ENCODE measurements around the gene PCDH1.
"Not testable (repeated sequence)": the region's sequence is repeated elsewhere in the genome, so short reads cannot be mapped to it uniquely, and the experiment has no call there.

Gene PCDH1

DNA sequence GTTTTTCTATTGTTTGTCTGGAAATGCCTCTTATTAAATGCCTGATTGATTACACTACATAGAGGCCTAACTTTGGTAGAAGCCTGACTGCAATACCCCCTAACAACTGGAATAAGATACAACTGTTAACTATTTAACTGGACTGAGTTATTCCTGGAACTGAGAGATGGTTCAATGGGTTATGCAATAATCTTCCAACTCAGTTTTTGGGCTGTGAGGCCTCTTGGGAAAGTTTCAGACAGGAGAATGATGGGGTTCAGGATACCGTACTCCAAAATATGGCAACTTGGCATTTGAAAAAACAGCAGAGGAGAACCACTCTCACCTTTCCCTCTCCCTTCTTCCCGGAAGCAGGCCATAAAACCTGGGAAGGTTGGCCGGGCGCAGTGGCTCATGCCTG lies 19.2 kb upstream of the PCDH1 start:
- no peak for DNase-seq

DNA sequence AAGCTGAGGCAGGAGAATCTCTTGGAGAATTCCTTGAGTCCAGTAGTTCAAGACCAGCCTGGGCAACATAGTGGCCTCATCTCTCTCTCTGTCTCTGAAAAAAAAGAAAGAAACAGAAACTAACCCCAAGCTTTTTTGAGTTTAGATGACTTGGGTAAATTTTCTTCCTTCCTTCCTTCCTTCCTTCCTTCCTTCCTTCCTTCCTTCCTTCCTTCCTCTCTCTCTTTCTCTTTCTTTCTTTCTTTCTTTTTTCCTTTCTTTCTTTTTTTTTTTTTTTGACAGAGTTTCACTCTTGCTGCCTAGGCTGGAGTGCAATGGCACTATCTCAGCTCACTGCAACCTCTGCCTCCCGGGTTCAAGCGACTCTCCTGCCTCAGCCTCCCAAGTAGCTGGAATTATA lies 12.2 kb upstream of the PCDH1 start:
- DNase-seq: not testable (repeated sequence)

DNA sequence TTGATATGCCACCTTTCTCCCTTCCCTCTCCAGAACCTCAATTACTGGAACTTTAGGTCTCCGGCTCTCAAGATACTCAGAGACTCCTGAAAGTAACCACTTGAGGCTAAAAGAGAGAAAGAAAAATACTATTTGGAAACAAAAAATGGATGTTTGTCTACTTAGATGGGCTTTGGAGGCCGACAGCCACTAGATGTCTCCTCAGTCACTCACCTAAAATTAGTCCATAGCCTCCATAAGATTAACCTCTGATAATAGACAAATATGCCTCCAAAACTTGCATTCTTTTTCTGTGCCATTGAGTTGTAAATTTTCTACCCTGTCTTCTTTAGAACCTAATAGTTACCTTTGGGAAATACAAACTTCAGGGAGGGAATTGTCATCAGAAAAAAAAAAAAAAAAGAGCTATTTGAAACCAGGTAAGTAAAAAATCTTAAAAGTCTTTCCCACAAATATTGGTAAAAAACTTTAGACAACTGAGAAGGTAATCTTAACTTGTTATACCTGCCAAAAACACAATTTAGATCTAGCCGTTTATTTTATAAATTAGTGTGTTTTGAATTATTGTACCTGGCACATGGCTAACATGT lies 11.2 kb upstream of the PCDH1 start:
- DNase-seq: no peak

DNA sequence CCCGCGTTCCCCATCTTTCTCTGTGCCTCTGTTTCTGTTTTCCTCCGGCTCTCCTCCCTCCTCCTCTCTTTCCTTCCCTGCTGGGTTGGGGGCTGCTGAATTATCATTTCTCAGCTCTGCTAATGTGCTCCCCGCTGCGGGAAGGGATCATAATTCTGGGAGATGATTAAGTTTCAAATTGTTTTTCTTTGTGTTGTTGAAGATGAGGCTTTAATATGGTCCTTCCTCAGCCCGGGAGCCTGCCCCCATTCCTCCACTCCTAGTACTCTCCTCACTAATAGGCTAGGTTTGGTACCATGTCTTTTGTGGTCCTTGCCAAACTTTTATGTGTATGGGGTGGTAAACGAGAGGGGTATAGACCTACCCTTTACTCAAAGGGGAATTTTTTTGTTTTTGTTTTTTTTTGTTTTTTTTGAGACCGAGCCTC lies 5.7 kb upstream of the PCDH1 start:
- DNase-seq: no peak

GRCh38 chr5:141883184-141883891 lies 5.1 kb upstream of the PCDH1 start:
- no peak for DNase-seq

- DNase-seq: no peak
Measured at GRCh38 chr5:141882594-141883183, 4.5 kb upstream of the PCDH1 start.

GRCh38 chr5:141881886-141882285 lies 3.7 kb upstream of the PCDH1 start:
- DNase-seq: no peak

DNA sequence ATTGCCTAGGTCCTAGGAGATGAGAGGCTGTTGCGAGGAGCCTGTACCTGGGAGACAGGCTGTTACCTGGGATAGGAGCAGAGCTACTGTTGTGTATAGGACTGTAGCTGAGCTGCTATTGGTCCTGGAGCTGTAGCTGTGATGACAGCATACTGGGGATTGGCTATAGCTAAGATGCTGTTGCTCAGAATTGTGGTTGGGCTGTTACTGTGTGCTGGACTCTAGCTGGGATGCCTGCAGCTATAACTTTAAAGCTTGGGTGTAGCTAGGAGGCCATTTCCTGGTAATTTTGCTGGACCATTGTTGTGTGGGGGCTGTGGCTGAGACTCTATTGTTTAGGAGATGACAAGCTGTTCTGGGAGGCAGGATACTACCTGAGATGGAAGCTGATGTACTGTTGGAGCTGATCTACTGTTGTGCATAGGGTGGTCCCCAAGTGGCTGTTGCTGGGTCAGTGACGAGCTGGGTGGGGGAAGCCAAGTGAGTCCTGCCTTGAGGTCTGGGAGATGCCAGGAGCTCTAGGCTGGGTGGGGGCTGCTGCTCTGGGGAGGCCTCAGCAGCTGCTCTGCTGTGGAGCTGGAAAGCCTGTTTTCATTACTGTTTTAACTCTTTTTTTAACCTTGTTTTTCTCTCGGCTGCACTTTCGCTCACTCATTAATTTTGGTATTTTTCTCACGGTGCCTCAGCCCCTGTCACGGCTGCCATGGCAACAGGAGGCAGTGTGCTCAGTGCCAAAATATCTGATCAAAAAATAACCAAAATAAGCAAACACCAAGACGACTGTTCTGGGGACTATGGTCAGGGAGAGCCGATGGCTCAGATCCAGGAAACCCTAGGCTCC lies 3.0 kb upstream of the PCDH1 start:
- no peak for DNase-seq

DNA sequence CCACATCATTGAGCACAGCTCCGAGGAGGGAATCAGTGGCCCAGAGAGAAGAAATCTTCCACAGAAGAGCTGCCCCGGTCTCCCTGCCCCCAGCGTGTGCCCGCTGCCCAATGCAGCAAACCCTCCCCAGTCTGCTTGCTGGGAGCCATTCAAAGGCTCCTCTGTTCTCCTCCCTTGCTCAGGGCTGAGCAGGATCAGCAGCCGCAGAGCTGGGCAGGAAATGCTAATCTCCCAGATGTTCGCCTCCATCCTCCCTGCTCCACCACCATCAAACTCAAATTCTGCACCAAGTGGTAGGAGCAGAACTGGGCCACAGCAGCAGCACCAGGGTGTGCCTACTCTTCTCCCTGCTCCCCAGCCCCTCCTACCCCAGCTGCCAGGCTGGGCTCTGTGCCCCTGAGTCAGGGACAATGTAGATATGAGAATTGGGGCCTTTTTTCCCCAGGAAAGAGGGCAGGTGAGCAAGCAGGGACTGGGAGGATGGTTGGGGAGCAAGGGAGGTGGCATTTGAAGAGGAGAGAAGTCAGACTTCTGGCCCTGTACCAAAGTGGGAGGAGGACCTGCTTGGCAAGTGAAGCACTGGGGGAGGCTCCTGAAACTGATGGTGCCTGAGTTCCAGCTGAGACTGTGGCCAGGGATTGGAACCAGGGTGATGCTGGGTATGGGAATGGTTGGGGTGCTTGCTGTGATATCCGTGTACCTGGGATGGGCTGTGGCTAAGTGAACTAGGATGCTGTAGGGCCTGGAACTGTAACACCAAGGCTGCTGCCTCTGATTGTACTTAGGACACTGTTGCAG lies 1.9 kb upstream of the PCDH1 start:
- no peak for DNase-seq

GRCh38 chr5:141879426-141879759 lies 1.2 kb upstream of the PCDH1 start:
- DNase-seq: no peak

- DNase-seq: peak; percentile 69
Measured at GRCh38 chr5:141878711-141879425, 658 bp upstream of the PCDH1 start.

- DNase-seq: no peak
Measured at GRCh38 chr5:141877356-141878185, 639 bp downstream of the PCDH1 start.

DNA sequence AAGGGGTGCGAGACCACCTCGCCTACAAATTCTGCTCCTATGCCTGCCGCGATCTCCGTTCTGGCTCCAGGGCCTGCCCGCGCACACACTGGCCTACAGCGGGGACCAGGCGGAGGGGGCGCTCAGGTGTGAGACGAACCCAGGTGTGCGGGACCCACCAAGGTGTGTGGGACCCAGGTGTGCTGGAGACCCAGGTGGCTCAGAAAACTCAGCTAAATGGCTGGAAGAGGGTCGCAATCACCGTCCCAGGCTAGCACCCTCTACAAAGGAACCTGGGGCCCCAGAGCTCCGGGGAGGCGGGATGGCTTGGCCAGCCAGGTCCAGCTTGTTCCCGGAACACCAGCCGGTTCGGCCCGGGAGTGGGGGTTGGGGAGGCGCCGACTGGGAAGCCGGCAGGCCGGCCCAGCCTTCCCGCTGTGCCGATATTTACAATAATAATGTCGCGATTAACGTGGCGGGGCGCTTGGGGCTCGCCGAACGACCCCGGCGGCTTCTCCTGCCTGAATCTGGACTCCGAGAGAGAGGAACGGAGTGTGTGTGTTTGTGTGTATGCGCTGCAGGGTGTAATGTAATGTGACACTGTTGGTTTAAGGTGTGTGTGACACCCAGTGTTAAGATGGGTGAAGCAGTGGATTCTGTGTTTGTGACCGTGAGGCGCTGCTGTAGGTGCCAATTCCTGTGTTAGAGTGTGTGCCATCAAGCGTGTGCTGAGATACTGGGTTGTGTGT lies 1.4 kb downstream of the PCDH1 start:
- DNase-seq: no peak

DNA sequence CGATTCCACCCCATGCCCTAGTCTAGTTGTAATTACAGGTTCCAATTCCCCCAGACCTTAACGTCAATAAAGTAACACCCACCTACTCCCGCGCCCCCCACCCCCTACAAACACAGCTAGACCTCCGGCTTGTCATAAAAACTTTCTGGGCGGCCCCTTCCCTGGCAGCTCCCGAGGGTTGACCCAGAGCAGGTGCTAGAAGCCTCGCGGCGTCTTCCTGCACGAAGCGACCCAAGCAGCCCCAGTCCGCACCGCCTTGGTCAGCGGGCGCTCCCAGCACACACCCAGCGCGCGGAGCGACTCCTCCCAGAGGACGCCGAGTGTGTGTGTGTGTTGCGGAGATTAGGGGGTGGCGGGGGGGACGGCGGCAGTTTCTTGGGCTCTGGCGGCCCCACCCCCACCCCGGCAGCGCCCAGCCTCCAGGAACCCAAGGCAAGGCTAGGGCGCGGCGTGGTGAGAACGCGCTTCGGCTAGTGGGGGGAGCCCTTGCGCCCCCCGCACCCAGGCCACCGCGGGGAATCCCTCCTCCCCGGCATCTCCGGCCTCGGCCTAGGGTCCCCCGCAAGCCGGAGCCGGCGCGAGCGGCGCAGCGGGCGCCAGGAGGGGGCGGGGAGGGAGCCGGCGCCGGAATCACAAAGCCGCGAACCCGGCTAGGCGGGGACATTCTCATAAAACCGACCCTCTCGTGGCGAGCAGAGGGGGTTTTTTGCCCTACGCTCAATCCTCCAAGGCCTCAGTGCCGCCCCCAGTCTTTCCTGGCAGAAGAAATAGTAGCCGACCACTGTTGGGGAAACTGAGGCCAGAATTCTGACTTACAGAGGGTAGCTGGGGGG lies 2.2 kb downstream of the PCDH1 start:
- no peak for DNase-seq

GRCh38 chr5:141875022-141875740 lies 3.0 kb downstream of the PCDH1 start:
- no peak for DNase-seq

- DNase-seq: no peak
Measured at GRCh38 chr5:141874262-141874964, 3.8 kb downstream of the PCDH1 start.

GRCh38 chr5:141873933-141874261 lies 4.3 kb downstream of the PCDH1 start:
- no peak for DNase-seq
